Measurements from ENCODE around the gene LIN7B. TPM values are rescaled to one million over a fixed set of nuclear protein-coding genes. Genes with fewer than 3 reads are reported as not detected.

Gene LIN7B
- total and polyA plus RNA-seq, 2 of the 8 experiments (the other 6 are each of a cell fraction or from before 2014, with no cell fraction given) = 4.1 to 4.2 TPM

- 0 out of 2 replicates have a peak, but pooled peaks have one; percentile 59 for TF ChIP-seq SP1 (IDR thresholded peaks at IDR 0.05; ENCODE audit: low read depth, low read length)
- peak; percentile 40 for TF ChIP-seq TAF7 (optimal IDR thresholded peaks at IDR 0.05; ENCODE audit: borderline replicate concordance, low read depth, low read length)
- TF ChIP-seq POLR2AphosphoS5 (IDR thresholded peaks at IDR 0.05; ENCODE audit: low read depth, low read length) = peak; percentile 76; the same call in 1 of the 2 replicates
- no peak for TF ChIP-seq POU5F1 (IDR thresholded peaks at IDR 0.05; ENCODE audit: low read depth, low read length)
- no peak for TF ChIP-seq BACH1 (IDR thresholded peaks at IDR 0.05; ENCODE audit: low read length)
- TF ChIP-seq JUND (IDR thresholded peaks at IDR 0.05; ENCODE audit: low read length) = peak; percentile 80; the same call in 1 of the 2 replicates
- TF ChIP-seq SIX5 (IDR thresholded peaks at IDR 0.05; ENCODE audit: low read depth, low read length) = peak; percentile 40
- TF ChIP-seq MAX (IDR thresholded peaks at IDR 0.05) = peak; percentile 18; the same call in 1 of the 2 replicates
- TF ChIP-seq CHD1 (IDR thresholded peaks at IDR 0.05; ENCODE audit: low read depth, low read length) = peak; percentile 83
- no peak for TF ChIP-seq SAP30 (IDR thresholded peaks at IDR 0.05; ENCODE audit: insufficient read depth, insufficient replicate concordance, low read length)
- TF ChIP-seq ATF2 (IDR thresholded peaks at IDR 0.05; ENCODE audit: low read length) = 0 out of 2 replicates have a peak, but pooled peaks have one; percentile 11
- no peak for TF ChIP-seq RAD21 (IDR thresholded peaks at IDR 0.05 in 1 of 2, conservative IDR thresholded peaks at IDR 0.05 in 1 of 2; ENCODE audit: low read depth in 2 of 2, low read length in 2 of 2)
- no peak for TF ChIP-seq KDM5A (IDR thresholded peaks at IDR 0.05; ENCODE audit: low read length)
- TF ChIP-seq SRF (IDR thresholded peaks at IDR 0.05; ENCODE audit: low read depth, low read length) = no peak
- TF ChIP-seq EP300 (IDR thresholded peaks at IDR 0.05; ENCODE audit: borderline replicate concordance in 1 of 2, low read depth in 2 of 2, low read length in 2 of 2) = peak in 1 of 2 experiments; percentile 95; a peak in 1 of 3 replicates
Measured at GRCh38 chr19:49148784-49149651, 34.8 kb downstream of the LIN7B start (continued).
